DOHH2 (cell line): ENCODE results near the gene GREB1.

Experiments
- H3F3A ChIP-seq: fragments of 200-600 bp; sonication (generic), shearing (Covaris generic); 2 replicates; pipeline ENCODE4 v1.6.0; 2016; ENCODE audit warnings: antibody characterized with exemption, mild to moderate bottlenecking; ENCODE audit not compliant: control insufficient read depth, insufficient read depth
- H3K27ac ChIP-seq: fragments of 200-600 bp; sonication (generic); 2 replicates; pipeline ENCODE4 v1.5.1; 2014; ENCODE audit warnings: low read depth, mild to moderate bottlenecking, low read length, moderate library complexity
- H3K27me3 ChIP-seq: fragments of 200-600 bp; sonication (generic); 2 replicates; pipeline ENCODE4 v1.6.1; 2014; ENCODE audit warnings: mild to moderate bottlenecking, low read length, mixed read lengths; ENCODE audit not compliant: control insufficient read depth
- H3K36me3 ChIP-seq: fragments of 200-600 bp; sonication (generic); 2 replicates; pipeline ENCODE4 v1.6.1; 2014; ENCODE audit warnings: mild to moderate bottlenecking, low read length, moderate library complexity, mixed read lengths; ENCODE audit not compliant: control insufficient read depth
- H3K4me1 ChIP-seq: fragments of 200-600 bp; sonication (generic); 2 replicates; pipeline ENCODE4 v1.6.1; 2014; ENCODE audit warnings: mild to moderate bottlenecking, low read length, mixed read lengths; ENCODE audit not compliant: control insufficient read depth
- H3K4me2 ChIP-seq: fragments of 200-600 bp; sonication (generic); 2 replicates; pipeline ENCODE4 v1.6.0; 2014; ENCODE audit warnings: mild to moderate bottlenecking, low read length, moderate library complexity
- H3K4me3 ChIP-seq: fragments of 200-600 bp; sonication (generic); 2 replicates; pipeline ENCODE4 v1.5.1; 2014; ENCODE audit warnings: mild to moderate bottlenecking, low read length, mixed read lengths
- H3K79me2 ChIP-seq: fragments of 200-600 bp; sonication (generic); 2 replicates; pipeline ENCODE4 v1.6.1; 2014; ENCODE audit warnings: mild to moderate bottlenecking, low read length, mixed read lengths; ENCODE audit not compliant: control insufficient read depth
- H3K9me2 ChIP-seq: fragments of 200-600 bp; sonication (generic); replicated peaks from 2 replicates; pipeline ENCODE4 v1.6.1; 2014; ENCODE audit warnings: mild to moderate bottlenecking, low read length, mixed read lengths; ENCODE audit not compliant: control insufficient read depth
- H3K9me3 ChIP-seq: fragments of 200-600 bp; sonication (generic); 2 replicates; pipeline ENCODE4 v1.6.1; 2014; ENCODE audit warnings: antibody characterized with exemption, low read length, mixed read lengths; ENCODE audit not compliant: control insufficient read depth, insufficient read depth
- H4K20me1 ChIP-seq: fragments of 200-600 bp; sonication (generic); 2 replicates; pipeline ENCODE4 v1.6.0; 2014; ENCODE audit warnings: low read depth, mild to moderate bottlenecking, antibody characterized with exemption, low read length, moderate library complexity; ENCODE audit not compliant: control insufficient read depth, insufficient read depth
- CTCF ChIP-seq: fragments of 200-600 bp; sonication (generic); IDR thresholded peaks from one replicate; pipeline ENCODE4 v1.5.1; 2014; ENCODE audit warnings: antibody characterized with exemption, mild to moderate bottlenecking, low read depth, low read length; ENCODE audit not compliant: poor library complexity, severe bottlenecking
- EZH2phosphoT487 ChIP-seq: fragments of 200-600 bp; sonication (generic); IDR thresholded peaks from 2 replicates; pipeline ENCODE4 v1.6.1; 2017; ENCODE audit warnings: borderline replicate concordance, mild to moderate bottlenecking, antibody characterized with exemption, low read length, moderate library complexity, mixed read lengths

Gene GREB1

GRCh38 chr2:11585071-11585470, 51.2 kb downstream of the GREB1 start:
- H3K36me3 ChIP-seq: no peaks in the 10 kb centered on the region
- H4K20me1 ChIP-seq: no peaks in the 10 kb centered on the region
- TF ChIP-seq EZH2phosphoT487 (no peak), CTCF (no peak)
- no peak overlapping the region for H3K27ac ChIP-seq
- H3F3A ChIP-seq: no peaks in the 10 kb centered on the region
- H3K9me3 ChIP-seq: no peaks in the 10 kb centered on the region
- no peak overlapping the region for H3K4me2 ChIP-seq
- no peaks in the 10 kb centered on the region for H3K9me2 ChIP-seq
- no peak overlapping the region for H3K4me3 ChIP-seq
- no peaks in the 10 kb centered on the region for H3K27me3 ChIP-seq
- H3K4me1 ChIP-seq: peaks cover 3% of the 10 kb centered on the region; the same call in 1 of the 2 replicates
- no peaks in the 10 kb centered on the region for H3K79me2 ChIP-seq

- H3K9me2 ChIP-seq: no peaks in the 10 kb centered on the region
- no peak overlapping the region for H3K4me3 ChIP-seq
- H3K9me3 ChIP-seq: no peaks in the 10 kb centered on the region
- H4K20me1 ChIP-seq: no peaks in the 10 kb centered on the region
- H3K27me3 ChIP-seq: no peaks in the 10 kb centered on the region
- no peak overlapping the region for H3K4me2 ChIP-seq
- H3K79me2 ChIP-seq: no peaks in the 10 kb centered on the region
- no peaks in the 10 kb centered on the region for H3K36me3 ChIP-seq
- H3K4me1 ChIP-seq: peaks cover 3% of the 10 kb centered on the region; the same call in 1 of the 2 replicates
- no peak overlapping the region for H3K27ac ChIP-seq
- TF ChIP-seq EZH2phosphoT487 (no peak), CTCF (no peak)
- no peaks in the 10 kb centered on the region for H3F3A ChIP-seq
Observed at GRCh38 chr2:11588228-11589110, 54.6 kb downstream of the GREB1 start.

GRCh38 chr2:11589316-11589940, 55.6 kb downstream of the GREB1 start:
- Histone ChIP-seq H3K9me3 (no peaks in the 10 kb centered on the region), H3K36me3 (no peaks in the 10 kb centered on the region), H3K4me1 (no peaks in the 10 kb centered on the region), H3K27ac (no peak overlapping the region), H3K27me3 (no peaks in the 10 kb centered on the region), H3K4me3 (no peak overlapping the region), H4K20me1 (no peaks in the 10 kb centered on the region), H3K9me2 (no peaks in the 10 kb centered on the region), H3K79me2 (no peaks in the 10 kb centered on the region), H3K4me2 (no peak overlapping the region), H3F3A (no peaks in the 10 kb centered on the region)
- peak; percentile 41 for TF ChIP-seq CTCF
- TF ChIP-seq EZH2phosphoT487: no peak
